HUDEP-2 (cell line): ENCODE measurements around the gene PRKAR1A.
"Not testable (repeated sequence)": the region's sequence is repeated elsewhere in the genome, so short reads cannot be mapped to it uniquely, and the experiment has no call there.

Source experiments
- DNase-seq, 76 experiments: peaks; one replicate each; lab custom pipeline; 2025; ENCODE audit not compliant: unreplicated experiment in 76 of 76; lab: John Stamatoyannopoulos, UW

Gene PRKAR1A

DNA sequence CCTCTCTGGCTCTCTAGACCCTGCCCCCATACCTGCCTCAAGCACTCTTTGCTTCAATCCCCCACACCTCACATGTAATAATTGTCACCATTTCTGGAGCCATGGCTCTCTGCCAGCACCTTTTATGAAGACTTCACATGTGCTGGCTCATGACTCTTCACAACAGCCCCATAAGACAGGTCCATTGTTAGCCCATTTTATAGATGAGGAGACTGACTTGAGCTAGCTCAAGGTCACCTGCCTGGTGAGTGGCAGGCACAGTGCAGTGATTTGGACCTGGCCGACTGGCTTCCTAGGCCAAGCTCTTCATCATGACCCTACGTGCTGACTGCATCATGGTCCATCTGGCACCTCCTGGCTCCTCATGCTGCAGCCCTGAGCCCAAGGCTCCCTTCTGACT is 63.9 kb downstream of the PRKAR1A start:
- DNase-seq = no peak

DNA sequence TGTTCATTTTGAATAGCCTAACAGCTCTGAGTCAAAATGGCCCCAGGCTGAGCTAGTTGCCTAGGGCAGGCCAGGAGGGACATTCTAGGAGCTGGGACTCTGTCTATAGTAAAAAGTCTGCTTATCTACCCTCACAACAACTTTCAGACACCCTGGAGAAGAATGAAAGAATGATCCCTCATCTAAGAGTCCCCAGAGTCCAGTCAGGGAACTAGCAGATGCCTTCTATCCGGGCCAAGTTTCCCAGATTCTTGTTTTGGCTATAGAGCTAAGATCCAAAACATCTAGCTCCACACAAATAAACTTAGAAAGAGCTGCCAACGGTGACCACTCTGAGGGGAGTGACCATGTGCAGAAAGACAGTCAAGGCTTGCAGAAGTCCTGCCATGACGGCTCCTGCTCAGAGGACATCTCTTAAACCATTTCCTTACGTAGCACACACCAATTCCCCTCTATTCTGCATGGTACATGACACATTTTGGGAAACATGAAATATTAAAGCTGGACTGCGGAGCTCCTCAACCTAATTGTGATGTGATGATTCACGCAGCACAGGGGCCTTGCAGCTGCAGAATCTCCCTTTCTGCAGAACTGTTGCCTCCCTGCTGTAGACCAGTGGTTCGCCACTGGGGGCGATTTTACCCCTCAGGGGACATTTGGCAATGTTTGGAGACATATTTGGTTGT is 64.7 kb downstream of the PRKAR1A start:
- peak in 1 of 76 experiments; percentile 2 for DNase-seq

DNA sequence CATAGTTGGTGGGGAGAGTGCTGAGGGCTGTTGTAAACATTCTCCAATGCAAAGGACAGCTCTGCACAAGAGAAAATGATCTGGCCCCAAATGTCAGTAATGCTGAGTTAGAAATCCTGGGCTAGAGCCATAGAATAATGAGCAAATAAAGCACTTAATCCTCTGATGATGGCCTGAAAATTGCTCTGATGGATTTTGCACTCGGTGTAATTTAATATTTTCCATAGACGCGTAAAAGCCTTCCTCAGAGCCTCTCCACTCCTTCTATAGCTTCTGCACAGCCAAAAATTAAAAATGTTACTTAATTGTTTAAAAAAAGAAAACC is 65.2 kb downstream of the PRKAR1A start:
- DNase-seq = no peak

GRCh38 chr17:68578236-68578635 is 66.0 kb downstream of the PRKAR1A start:
- DNase-seq = no peak

- DNase-seq = no peak
Measured at GRCh38 chr17:68579194-68579927, 67.1 kb downstream of the PRKAR1A start.

DNA sequence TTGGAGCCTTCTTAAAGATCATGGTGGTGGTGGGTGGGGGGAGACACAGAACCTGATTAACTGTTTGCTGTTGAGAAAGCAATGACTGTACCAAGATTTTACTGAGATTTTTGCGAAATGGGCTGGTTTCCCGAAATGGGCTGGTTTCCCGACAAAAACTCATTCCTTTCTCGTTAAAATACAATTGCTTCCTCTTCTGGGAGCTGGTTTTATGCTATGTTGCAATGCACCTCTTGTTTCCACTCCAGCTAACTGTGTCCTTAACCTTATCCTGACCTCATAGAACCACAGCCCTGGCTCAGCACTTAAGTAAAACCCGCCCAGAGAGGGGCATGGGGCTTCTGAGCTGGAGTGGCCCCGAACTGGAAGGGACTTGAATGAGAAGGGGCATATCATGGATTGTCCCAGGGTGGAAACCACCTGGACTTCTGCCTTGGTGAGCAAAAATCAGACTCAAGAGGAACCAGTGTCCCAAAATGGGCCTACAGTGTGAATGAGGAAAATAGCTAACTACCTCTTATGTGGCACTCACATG is 68.1 kb downstream of the PRKAR1A start:
- DNase-seq = no peak

- DNase-seq = no peak
Measured at GRCh38 chr17:68581863-68582645, 69.8 kb downstream of the PRKAR1A start.

DNA sequence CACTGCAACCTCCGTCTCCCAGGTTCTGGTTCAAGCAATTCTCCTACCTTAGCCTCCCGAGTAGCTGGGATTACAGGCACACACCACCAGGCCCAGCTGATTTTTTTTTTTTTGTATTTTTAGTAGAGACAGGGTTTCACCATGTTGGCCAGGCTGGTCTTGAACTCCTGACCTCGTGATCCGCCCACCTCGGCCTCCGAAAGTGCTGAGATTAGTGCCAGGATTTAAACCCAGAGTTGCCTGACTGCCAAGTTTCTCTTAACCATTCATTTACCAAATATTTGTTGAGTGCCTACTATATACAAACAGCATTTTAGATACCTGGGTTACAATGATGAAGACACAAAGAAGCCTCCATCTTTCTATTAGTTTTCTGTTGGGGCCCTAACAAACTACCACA is 70.6 kb downstream of the PRKAR1A start:
- not testable (repeated sequence) for DNase-seq

DNA sequence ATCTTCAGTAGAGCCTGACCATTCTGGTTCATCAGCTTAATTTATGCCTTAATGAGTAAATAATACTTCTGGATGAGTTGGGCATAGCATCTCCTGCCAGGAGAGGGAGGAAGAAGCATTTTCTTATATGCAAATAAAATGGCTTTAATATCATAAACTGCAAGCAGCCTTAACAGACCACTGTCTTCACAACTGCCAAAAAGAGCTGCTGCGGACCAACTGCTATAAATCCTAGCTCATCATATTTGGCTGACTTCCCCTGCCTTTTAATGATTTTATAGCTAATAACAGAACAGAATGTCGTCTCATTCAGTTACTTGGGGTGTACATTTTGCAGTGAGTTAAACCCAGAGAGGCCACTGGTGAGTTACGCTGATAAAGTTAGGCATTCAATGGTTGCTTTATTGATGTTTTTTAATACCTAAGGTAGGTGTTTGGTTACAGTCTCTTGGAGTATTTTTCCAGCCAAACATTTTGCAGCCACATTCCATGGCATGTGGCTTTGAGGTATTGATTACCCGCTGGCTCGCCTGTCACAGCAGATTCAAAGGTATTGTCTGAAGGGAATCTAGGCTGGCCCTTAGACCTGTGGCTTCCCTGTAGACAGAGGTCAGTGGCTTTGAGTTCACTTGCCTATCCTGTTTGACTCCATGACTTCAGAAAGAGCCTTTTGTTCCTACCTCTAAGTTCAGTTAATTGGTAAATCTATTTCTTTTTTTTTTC is 72.5 kb downstream of the PRKAR1A start:
- no peak for DNase-seq

DNA sequence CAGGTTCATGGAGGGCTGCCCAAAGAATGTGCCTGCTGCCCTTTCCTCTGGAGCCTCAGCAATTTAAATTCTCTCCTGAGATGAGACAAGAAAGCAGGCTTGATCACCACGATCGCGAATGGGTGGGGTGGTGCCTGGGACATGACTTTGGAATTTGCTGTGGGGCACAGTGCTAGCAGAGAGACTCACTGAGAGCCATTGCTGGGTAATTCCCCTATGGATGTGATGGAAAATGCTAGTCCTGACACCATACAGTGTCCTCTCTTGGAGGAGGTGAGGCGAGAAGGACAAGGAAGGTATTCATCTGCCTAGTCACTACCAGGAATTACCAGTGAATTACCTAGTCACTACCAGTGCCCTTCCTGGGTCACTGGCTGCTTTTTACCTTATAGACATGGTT is 73.4 kb downstream of the PRKAR1A start:
- DNase-seq = no peak

- no peak for DNase-seq
Measured at GRCh38 chr17:68587026-68587425, 74.8 kb downstream of the PRKAR1A start.

- no peak for DNase-seq
Measured at GRCh38 chr17:68587847-68588246, 75.6 kb downstream of the PRKAR1A start.

- DNase-seq = no peak
Measured at GRCh38 chr17:68588362-68588761, 76.1 kb downstream of the PRKAR1A start.

DNA sequence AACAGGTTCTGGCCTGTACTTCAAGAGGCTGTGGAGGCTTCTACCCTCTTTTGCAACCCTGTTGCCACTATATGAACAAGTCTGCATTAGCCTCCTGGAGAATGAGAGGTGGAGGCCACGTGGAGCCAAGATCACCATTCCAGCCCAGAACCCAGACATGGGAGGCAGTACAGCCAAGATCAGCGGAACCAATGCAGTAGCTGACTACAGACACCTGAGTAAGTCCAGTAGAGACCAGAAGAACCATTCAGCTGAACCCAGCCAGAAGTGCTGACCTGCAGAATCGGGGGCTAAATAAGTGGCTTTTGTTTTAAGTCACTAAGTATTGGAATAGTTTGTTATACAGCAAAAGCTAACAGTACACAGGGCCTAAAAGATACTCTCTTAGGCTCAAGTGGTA is 76.9 kb downstream of the PRKAR1A start:
- DNase-seq = no peak

DNA sequence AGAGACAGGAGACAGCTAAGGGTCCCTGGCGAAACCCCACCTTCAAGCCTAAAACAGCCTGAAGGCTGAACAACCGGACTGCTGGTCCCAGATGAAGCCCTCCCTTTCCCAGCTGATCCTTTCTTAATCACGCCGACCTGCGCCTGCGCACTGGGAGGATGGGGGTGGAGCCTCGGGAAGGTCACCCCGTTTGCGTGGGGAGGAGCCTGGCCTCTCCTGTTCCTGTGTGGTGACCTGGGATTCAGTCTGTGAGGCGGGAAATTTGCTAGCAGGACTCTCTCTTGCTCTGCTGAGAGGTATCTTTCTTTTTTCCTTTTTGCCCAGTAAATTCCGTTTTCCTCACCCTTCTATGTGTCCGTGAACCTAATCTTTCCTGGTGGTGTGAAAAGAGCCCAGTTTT is 79.4 kb downstream of the PRKAR1A start:
- no peak for DNase-seq

DNA sequence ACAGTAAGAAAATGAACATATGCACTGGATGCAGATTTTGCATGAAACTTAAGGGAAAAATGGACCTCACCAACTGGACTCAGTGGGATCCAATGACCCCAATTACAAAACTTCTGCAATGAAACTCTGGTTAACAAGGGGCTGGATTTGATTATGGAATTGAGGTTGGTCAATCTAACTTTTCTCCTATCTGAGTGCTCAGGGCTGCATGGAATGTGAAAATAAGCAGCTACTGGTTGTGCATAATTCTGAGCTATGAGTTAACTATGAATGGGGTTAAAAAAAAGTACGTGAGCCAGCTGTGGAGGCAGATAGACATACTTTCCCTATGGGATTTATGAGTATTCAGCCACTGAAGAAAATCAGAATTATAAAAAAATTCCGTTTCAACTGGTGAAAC is 79.8 kb downstream of the PRKAR1A start:
- no peak for DNase-seq

DNA sequence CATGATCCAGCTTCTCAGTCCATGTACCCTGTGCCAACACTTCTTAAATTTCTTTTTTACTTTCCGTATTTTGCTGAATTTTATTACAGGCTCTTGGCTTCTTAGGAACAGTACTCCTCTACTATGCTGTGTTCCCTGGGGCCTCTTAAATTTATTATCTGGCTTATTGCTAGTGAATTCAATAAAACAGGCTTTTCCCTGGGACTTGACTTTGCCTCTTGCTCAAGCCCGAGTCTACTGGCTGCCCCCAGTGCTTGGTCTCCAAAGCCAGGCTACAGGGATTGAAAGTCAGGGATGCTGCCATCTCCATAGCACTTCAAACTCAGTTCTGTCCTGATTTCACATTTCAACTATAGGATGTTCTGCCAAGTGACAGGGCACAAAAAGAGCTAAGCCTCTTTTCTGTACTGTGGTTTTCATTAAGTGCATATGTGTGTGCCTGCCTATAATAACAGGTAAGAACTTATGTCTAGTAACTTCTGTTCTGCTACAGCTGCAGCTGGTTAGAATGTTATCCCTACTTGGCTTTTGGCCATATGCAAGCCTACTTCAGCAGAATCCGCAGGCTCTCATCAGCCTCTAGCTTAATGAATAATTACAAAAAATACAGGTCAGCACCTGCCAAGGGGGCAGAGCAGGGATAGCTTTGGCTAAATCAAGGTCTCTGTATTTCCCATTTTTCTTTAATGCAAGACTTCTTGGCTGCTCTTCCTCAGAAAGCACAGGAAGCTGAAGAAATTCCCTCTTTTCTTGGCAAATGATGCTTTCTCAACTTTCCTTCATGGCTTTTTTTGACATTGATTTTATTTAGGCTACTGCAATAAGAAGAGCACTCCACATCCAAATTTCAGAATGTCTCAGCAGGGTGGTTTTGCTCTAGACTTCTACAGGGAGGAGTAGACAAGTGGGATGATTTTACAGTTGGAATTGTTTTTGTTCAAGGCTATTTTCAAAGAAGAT is 80.7 kb downstream of the PRKAR1A start:
- DNase-seq = no peak

GRCh38 chr17:68594552-68594951 is 82.3 kb downstream of the PRKAR1A start:
- DNase-seq = no peak

DNA sequence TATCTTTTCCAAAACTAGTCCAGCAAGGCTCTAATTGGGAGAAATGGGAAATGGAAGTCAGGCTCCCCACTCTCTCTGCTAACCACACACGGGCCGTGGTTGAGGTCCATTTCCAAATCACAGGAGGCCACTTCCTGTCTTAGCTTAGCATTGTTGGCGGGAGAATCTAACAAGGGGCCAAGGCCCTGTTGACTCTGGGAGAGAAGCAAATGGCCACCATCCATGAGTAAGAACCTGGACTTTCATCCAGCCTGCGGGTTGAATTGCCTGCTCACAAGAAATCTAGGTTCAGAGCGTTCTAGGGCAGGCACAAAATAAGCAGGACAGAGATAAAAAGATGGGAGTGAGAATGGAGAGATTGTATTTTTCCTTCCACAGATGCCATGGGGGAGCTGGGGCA is 83.3 kb downstream of the PRKAR1A start:
- DNase-seq = no peak

- DNase-seq = no peak
Measured at GRCh38 chr17:68595986-68596385, 83.8 kb downstream of the PRKAR1A start.
